DOHH2 (cell line): ENCODE data around the gene FTO.

Experiments used
- H3F3A ChIP-seq: fragments of 200-600 bp; sonication (generic), shearing (Covaris generic); 2 replicates; pipeline ENCODE4 v1.6.0; 2016; ENCODE audit warnings: antibody characterized with exemption, mild to moderate bottlenecking; ENCODE audit not compliant: control insufficient read depth, insufficient read depth
- H3K27ac ChIP-seq: fragments of 200-600 bp; sonication (generic); 2 replicates; pipeline ENCODE4 v1.5.1; 2014; ENCODE audit warnings: low read depth, mild to moderate bottlenecking, low read length, moderate library complexity
- H3K27me3 ChIP-seq: fragments of 200-600 bp; sonication (generic); 2 replicates; pipeline ENCODE4 v1.6.1; 2014; ENCODE audit warnings: mild to moderate bottlenecking, low read length, mixed read lengths; ENCODE audit not compliant: control insufficient read depth
- H3K36me3 ChIP-seq: fragments of 200-600 bp; sonication (generic); 2 replicates; pipeline ENCODE4 v1.6.1; 2014; ENCODE audit warnings: mild to moderate bottlenecking, low read length, moderate library complexity, mixed read lengths; ENCODE audit not compliant: control insufficient read depth
- H3K4me1 ChIP-seq: fragments of 200-600 bp; sonication (generic); 2 replicates; pipeline ENCODE4 v1.6.1; 2014; ENCODE audit warnings: mild to moderate bottlenecking, low read length, mixed read lengths; ENCODE audit not compliant: control insufficient read depth
- H3K4me2 ChIP-seq: fragments of 200-600 bp; sonication (generic); 2 replicates; pipeline ENCODE4 v1.6.0; 2014; ENCODE audit warnings: mild to moderate bottlenecking, low read length, moderate library complexity
- H3K4me3 ChIP-seq: fragments of 200-600 bp; sonication (generic); 2 replicates; pipeline ENCODE4 v1.5.1; 2014; ENCODE audit warnings: mild to moderate bottlenecking, low read length, mixed read lengths
- H3K79me2 ChIP-seq: fragments of 200-600 bp; sonication (generic); 2 replicates; pipeline ENCODE4 v1.6.1; 2014; ENCODE audit warnings: mild to moderate bottlenecking, low read length, mixed read lengths; ENCODE audit not compliant: control insufficient read depth
- H3K9me2 ChIP-seq: fragments of 200-600 bp; sonication (generic); replicated peaks from 2 replicates; pipeline ENCODE4 v1.6.1; 2014; ENCODE audit warnings: mild to moderate bottlenecking, low read length, mixed read lengths; ENCODE audit not compliant: control insufficient read depth
- H3K9me3 ChIP-seq: fragments of 200-600 bp; sonication (generic); 2 replicates; pipeline ENCODE4 v1.6.1; 2014; ENCODE audit warnings: antibody characterized with exemption, low read length, mixed read lengths; ENCODE audit not compliant: control insufficient read depth, insufficient read depth
- H4K20me1 ChIP-seq: fragments of 200-600 bp; sonication (generic); 2 replicates; pipeline ENCODE4 v1.6.0; 2014; ENCODE audit warnings: low read depth, mild to moderate bottlenecking, antibody characterized with exemption, low read length, moderate library complexity; ENCODE audit not compliant: control insufficient read depth, insufficient read depth
- CTCF ChIP-seq: fragments of 200-600 bp; sonication (generic); IDR thresholded peaks from one replicate; pipeline ENCODE4 v1.5.1; 2014; ENCODE audit warnings: antibody characterized with exemption, mild to moderate bottlenecking, low read depth, low read length; ENCODE audit not compliant: poor library complexity, severe bottlenecking
- EZH2phosphoT487 ChIP-seq: fragments of 200-600 bp; sonication (generic); IDR thresholded peaks from 2 replicates; pipeline ENCODE4 v1.6.1; 2017; ENCODE audit warnings: borderline replicate concordance, mild to moderate bottlenecking, antibody characterized with exemption, low read length, moderate library complexity, mixed read lengths

Gene FTO

GRCh38 chr16:54048586-54049495 lies 344.9 kb downstream of the FTO start:
- Histone ChIP-seq H3F3A (no peaks in the 10 kb centered on the region), H3K9me3 (no peaks in the 10 kb centered on the region), H4K20me1 (no peaks in the 10 kb centered on the region), H3K27ac (no peak overlapping the region), H3K79me2 (no peaks in the 10 kb centered on the region), H3K27me3 (no peaks in the 10 kb centered on the region), H3K36me3 (no peaks in the 10 kb centered on the region), H3K9me2 (no peaks in the 10 kb centered on the region), H3K4me3 (no peak overlapping the region), H3K4me1 (no peaks in the 10 kb centered on the region), H3K4me2 (no peak overlapping the region)
- TF ChIP-seq CTCF, result no peak
- no peak for TF ChIP-seq EZH2phosphoT487

GRCh38 chr16:54049591-54050458 lies 345.9 kb downstream of the FTO start:
- TF ChIP-seq CTCF (no peak), EZH2phosphoT487 (no peak)
- Histone ChIP-seq H3K4me2 (no peak overlapping the region), H3K9me3 (no peaks in the 10 kb centered on the region), H3K27ac (no peak overlapping the region), H3K27me3 (no peaks in the 10 kb centered on the region), H3K9me2 (no peaks in the 10 kb centered on the region), H3K79me2 (no peaks in the 10 kb centered on the region), H4K20me1 (no peaks in the 10 kb centered on the region), H3K4me1 (no peaks in the 10 kb centered on the region), H3K36me3 (no peaks in the 10 kb centered on the region), H3F3A (no peaks in the 10 kb centered on the region), H3K4me3 (no peak overlapping the region)

- no peaks in the 10 kb centered on the region for H3K79me2 ChIP-seq
Observed at GRCh38 chr16:54050459-54051210, 346.7 kb downstream of the FTO start.

More at GRCh38 chr16:54050459-54051210, 346.7 kb downstream of the FTO start:
- no peaks in the 10 kb centered on the region for H3K9me2 ChIP-seq
- H3K27ac ChIP-seq, result no peak overlapping the region
- no peaks in the 10 kb centered on the region for H3K27me3 ChIP-seq
- no peaks in the 10 kb centered on the region for H3F3A ChIP-seq
- H3K4me3 ChIP-seq, result no peak overlapping the region
- H3K36me3 ChIP-seq, result no peaks in the 10 kb centered on the region
- no peaks in the 10 kb centered on the region for H3K4me1 ChIP-seq
- H3K9me3 ChIP-seq, result no peaks in the 10 kb centered on the region
- no peak for TF ChIP-seq CTCF
- no peaks in the 10 kb centered on the region for H4K20me1 ChIP-seq
- H3K4me2 ChIP-seq, result no peak overlapping the region
